HepG2 (cell line): ENCODE data around the gene JPT2. TPM values are rescaled to one million over a fixed set of nuclear protein-coding genes. Genes with fewer than 3 reads are reported as not detected.

Experiments
- HCFC1 ChIP-seq: fragments of 150-350 bp; IDR thresholded peaks from 2 replicates; pipeline ENCODE4 v1.6.1; 2014; ENCODE audit warnings: low read depth, low read length
- HDAC6 ChIP-seq: fragments of 200-600 bp; sonication (generic); IDR thresholded peaks from 2 replicates; pipeline ENCODE4 v1.7.0; 2017; ENCODE audit warnings: mild to moderate bottlenecking, antibody characterized with exemption, low read length, low read depth
- IRF2 ChIP-seq: IDR thresholded peaks from 2 replicates; pipeline ENCODE4 v1.6.1; 2018; ENCODE audit warnings: missing genetic modification reagents, missing compliant biosample characterization
- KLF9 ChIP-seq: IDR thresholded peaks from 2 replicates; pipeline ENCODE4 v1.6.1; 2016; ENCODE audit warnings: low read depth
- MED8 ChIP-seq: sonication (generic); formaldehyde crosslinking; IDR thresholded peaks from 2 replicates; pipeline ENCODE4 v1.8.1; 2023; ENCODE audit warnings: mild to moderate bottlenecking, missing genetic modification reagents; ENCODE audit not compliant: insufficient replicate concordance
- MZF1 ChIP-seq: sonication (generic); formaldehyde crosslinking; IDR thresholded peaks from 2 replicates; pipeline ENCODE4 v1.8.1; 2023; ENCODE audit warnings: mild to moderate bottlenecking, missing genetic modification reagents, borderline replicate concordance
- PLRG1 ChIP-seq: fragments of 450-650 bp; conservative IDR thresholded peaks from 2 replicates; pipeline ENCODE4 v1.6.1; 2016
- SP1 ChIP-seq, 2 experiments: fragments of 450-650 bp in 1 of 2; sonication (generic) in 1 of 2; formaldehyde crosslinking in 1 of 2; IDR thresholded peaks; 2 replicates each; pipeline versions ENCODE4 v1.4.0 to v1.6.1; 2016 to 2020; ENCODE audit warnings: missing genetic modification reagents in 1 of 2
- SYNCRIP ChIP-seq: fragments of 200-400 bp; formaldehyde crosslinking; IDR thresholded peaks from 2 replicates; pipeline ENCODE4 v1.6.1; 2018; ENCODE audit warnings: mild to moderate bottlenecking, low read depth, low read length; ENCODE audit not compliant: insufficient read depth
- TCF12 ChIP-seq, 2 experiments: fragments of 450-650 bp in 1 of 2; sonication (generic) in 1 of 2; formaldehyde crosslinking in 1 of 2; IDR thresholded peaks; 2 replicates each; pipeline versions ENCODE4 v1.6.1 to v1.8.0; 2017 to 2022; ENCODE audit warnings: antibody characterized with exemption in 1 of 2, mild to moderate bottlenecking in 1 of 2, missing genetic modification reagents in 1 of 2, moderate library complexity in 1 of 2
- UBTF ChIP-seq: sonication (generic); formaldehyde crosslinking; IDR thresholded peaks from 2 replicates; pipeline ENCODE4 v1.4.0; 2020; ENCODE audit warnings: mild to moderate bottlenecking, missing genetic modification reagents
- ZFP36L2 ChIP-seq: sonication (generic); formaldehyde crosslinking; IDR thresholded peaks from 2 replicates; pipeline ENCODE4 v1.4.0; 2020; ENCODE audit warnings: missing genetic modification reagents
- ZNF407 ChIP-seq: sonication (generic); formaldehyde crosslinking; IDR thresholded peaks from one replicate; pipeline ENCODE4 v1.5.1; 2020; ENCODE audit warnings: mild to moderate bottlenecking, missing genetic modification reagents; ENCODE audit errors: not compliant biosample characterization
- ZNF468 ChIP-seq: sonication (generic); formaldehyde crosslinking; IDR thresholded peaks from 2 replicates; pipeline ENCODE4 v1.8.0; 2022; ENCODE audit warnings: mild to moderate bottlenecking, moderate library complexity, missing genetic modification reagents
- polyA plus RNA-seq, 8 experiments: library from polyadenylated mRNA; depleted of rRNA in 3 of 8; stranded (reverse) in 7 of 8; unstranded in 1 of 8; fragments of >200 nt; fragmentation: Illumina TruSeq in 4 of 8; extraction: Trizol in 4 of 8; gene quantifications; 2 replicates each; pipeline versions ENCODE4 v1.2.1 to v1.2.3, GENCODE V29; 2011 to 2016; ENCODE audit warnings: low read depth in 4 of 8, missing spikeins in 1 of 8, mixed read lengths in 1 of 8; ENCODE audit not compliant: insufficient read depth in 1 of 8
- total RNA-seq, 5 experiments: library from RNA; depleted of rRNA; stranded (reverse); fragments of >200 nt; fragmentation: Illumina TruSeq; extraction: Trizol; gene quantifications; 2 replicates each; pipeline ENCODE4 v1.2.3, GENCODE V29; 2016; ENCODE audit warnings: low read depth in 1 of 5
- TF ChIP-seq, protein P1 (sequence below): sonication (generic); formaldehyde crosslinking; IDR thresholded peaks from 2 replicates; pipeline ENCODE4 v1.8.0; 2022; ENCODE audit warnings: low read depth, missing genetic modification reagents
- TF ChIP-seq, protein P2 (sequence below): sonication (generic); formaldehyde crosslinking; IDR thresholded peaks from 2 replicates; pipeline ENCODE4 v1.5.0; 2020; ENCODE audit warnings: missing genetic modification reagents

JPT2 gene
- total and polyA plus RNA-seq, 2 of the 13 experiments (the other 11 are each of a cell fraction or from before 2014, with no cell fraction given): 53.5 to 89.4 TPM

GRCh38 chr16:1705688-1706385 lies 27.8 kb downstream of the JPT2 start, which contains the start of gene MAPK8IP3 (continued):
- TF ChIP-seq ZFP36L2 (CRISPR knock-in tag) (no peak), IRF2 (CRISPR knock-in tag) (peak; percentile 89), HDAC6 (no peak), SP1 (IDR thresholded peaks at IDR 0.05) (no peak), SP1 (CRISPR knock-in tag; IDR thresholded peaks at IDR 0.05) (peak; percentile 97), UBTF (CRISPR knock-in tag) (peak; percentile 90), HCFC1 (peak; percentile 60), SYNCRIP (no peak), KLF9 (CRISPR knock-in tag) (no peak), TCF12 (IDR thresholded peaks at IDR 0.05) (no peak), TCF12 (CRISPR knock-in tag; IDR thresholded peaks at IDR 0.05) (no peak; the same call in 1 of the 2 replicates), ZNF407 (CRISPR knock-in tag) (no peak), MZF1 (CRISPR knock-in tag) (no peak), ZNF468 (CRISPR knock-in tag) (no peak), MED8 (CRISPR knock-in tag) (peak; percentile 57), PLRG1 (no peak)
- TF ChIP-seq, protein P1, sequence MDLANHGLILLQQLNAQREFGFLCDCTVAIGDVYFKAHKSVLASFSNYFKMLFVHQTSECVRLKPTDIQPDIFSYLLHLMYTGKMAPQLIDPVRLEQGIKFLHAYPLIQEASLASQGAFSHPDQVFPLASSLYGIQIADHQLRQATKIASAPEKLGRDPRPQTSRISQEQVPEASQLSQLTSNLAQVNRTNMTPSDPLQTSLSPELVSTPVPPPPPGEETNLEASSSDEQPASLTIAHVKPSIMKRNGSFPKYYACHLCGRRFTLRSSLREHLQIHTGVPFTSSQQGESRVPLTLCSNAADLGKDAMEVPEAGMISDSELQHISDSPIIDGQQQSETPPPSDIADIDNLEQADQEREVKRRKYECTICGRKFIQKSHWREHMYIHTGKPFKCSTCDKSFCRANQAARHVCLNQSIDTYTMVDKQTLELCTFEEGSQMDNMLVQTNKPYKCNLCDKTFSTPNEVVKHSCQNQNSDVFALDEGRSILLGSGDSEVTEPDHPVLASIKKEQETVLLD (CRISPR knock-in tag): peak; percentile 74
- TF ChIP-seq, protein P2, sequence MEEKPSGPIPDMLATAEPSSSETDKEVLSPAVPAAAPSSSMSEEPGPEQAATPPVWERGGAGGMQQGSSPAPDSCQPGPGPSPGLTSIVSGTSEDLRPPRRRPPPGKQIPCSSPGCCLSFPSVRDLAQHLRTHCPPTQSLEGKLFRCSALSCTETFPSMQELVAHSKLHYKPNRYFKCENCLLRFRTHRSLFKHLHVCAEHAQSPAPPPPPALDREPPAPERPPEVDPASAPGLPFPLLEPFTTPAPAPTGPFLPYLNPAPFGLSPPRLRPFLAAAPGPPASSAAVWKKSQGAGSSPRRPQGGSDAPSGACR (CRISPR knock-in tag): no peak
